ENCODE results near the gene SPAG4. TPM values are rescaled to one million over a fixed set of nuclear protein-coding genes. Genes with fewer than 3 reads are reported as not detected.

SPAG4 gene
- total RNA-seq, 1 donor from 2014 or later, result 1.4 TPM

DNA sequence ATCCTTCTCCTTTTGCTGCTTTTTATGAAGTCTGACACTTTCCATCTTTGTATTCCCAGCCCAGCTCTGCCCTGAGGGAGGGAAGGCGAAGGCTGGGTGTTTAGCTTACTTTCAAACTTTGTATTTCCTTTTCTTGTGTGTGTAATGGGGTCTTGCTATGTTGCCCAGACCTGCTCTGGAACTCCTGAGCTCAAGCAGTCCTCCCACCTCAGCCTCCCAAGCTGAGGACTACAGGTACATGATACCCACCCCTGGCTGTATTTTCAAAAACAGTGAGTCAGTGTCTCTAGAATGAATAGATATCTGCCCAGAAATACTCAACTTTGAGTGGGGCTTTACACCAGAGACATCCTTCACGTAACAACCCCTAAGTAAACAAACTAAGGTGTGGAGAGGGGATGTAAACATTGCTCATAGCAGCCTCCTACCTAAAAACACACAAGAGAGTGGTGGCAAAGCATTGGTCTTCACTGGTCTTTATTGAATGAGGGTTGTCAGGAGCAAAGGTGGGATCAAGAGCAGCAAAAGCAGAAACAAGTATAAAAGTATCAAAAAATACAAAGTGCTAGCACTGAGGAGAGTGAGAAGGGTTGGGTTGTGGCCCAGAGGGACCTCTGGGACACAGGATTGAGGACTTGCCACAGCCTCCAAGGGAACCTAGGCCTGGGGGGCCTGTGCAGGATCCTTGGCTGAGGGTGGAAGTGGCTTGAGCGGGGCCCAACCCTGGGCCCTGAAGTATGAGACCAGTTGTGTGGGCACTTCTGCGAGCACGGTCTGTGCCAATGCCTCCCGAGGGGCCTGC lies 10.2 kb downstream of the SPAG4 start:
- no peak for DNase-seq

DNA sequence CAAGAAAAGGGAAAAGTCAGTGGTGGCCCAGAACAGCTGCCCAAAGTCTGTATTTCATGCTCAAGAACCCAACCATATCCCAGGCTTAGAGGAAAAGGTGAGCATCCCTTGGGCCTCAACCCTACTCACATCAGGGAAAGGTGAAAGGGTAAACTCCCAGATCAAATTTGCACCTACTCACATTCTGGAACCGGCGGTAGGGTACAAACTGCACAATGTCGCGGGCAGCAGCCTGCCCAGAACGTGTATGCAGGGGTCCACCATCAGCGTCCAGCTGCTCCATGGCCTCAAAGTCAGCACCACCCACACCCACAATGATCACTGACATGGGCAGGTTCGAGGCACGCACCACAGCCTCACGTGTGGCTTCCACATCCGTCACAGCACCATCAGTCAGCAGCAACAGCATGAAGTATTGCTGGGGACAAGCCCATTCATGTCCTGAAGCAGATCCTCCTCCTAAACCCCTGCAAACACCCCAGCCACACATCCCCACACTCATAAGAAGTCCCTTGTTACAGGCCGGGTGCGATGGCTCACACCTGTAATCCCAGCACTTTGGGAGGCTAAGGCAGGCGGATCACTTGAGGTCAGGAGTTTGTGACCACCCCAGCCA lies 10.9 kb downstream of the SPAG4 start:
- DNase-seq, result no peak

DNA sequence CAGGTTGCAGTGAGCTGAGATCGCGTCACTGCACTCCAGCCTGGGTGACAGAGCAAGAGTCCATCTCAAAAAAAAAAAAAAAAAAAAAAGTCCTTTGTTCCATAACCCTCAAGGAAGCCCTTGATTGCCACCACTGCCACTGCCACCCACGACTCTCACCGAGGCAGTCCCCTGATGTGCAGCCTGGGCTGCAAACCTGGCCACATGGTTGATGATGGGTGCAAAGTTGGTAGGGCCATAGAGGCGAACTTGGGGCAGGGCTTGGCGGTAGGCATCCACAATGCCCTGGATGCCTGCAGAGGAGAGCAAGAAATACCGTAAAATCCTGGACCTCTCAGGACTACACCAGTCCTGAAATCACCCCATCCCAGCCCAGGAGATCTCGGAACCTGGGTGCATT lies 11.5 kb downstream of the SPAG4 start:
- no peak for DNase-seq

DNA sequence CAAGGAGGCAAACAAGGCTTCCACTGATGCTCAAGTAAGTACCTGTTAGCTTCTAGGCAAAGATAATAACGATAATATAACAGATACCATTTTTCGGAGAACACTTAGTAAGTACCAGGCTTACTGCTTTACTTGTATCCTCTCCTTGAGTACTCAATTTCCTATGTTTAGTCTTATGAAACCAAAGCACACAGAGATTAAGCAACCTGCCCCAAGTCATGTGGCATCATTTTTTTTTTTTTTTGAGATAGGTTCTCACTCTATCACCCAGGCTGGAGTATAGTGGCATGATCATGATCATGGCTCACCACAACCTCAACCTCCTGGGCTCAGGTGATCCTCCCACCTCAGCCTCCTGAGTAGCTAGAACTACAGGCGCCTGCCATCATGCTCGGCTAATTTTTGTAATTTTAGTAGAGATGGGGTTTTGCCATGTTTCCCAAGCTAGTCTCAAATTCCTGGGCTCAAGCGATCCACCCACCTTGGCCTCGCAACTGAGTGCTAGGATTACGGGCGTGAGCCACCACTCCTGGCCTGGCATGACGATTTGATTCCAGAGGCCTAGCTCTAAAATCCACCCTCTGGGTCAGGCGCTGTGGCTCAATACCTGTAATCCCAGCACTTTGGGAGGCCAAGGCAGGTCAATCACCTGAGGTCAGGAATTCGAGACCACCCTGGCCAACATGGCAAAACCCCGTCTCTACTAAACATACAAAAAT lies 14.0 kb downstream of the SPAG4 start:
- DNase-seq, result no peak

DNA sequence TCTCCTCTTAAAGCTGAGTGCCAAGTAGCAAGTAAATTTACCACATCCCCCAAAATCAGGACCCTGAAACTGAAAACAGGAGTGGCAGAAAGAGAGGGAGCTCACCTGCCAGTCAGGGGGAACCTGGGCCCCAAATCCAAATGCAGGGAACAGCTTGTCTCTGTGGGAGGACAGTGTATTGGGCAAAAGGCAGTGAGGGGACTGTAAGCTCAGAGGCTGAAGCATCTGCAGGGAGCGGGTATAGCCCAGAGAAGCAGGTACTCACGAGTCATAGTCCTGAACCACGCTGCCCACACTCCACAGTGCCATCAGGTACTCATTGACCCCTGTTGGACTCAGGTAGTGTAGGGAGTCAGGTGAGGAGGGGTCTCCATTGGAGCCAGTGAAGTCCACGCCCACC lies 15.0 kb downstream of the SPAG4 start:
- DNase-seq, result no peak

DNA sequence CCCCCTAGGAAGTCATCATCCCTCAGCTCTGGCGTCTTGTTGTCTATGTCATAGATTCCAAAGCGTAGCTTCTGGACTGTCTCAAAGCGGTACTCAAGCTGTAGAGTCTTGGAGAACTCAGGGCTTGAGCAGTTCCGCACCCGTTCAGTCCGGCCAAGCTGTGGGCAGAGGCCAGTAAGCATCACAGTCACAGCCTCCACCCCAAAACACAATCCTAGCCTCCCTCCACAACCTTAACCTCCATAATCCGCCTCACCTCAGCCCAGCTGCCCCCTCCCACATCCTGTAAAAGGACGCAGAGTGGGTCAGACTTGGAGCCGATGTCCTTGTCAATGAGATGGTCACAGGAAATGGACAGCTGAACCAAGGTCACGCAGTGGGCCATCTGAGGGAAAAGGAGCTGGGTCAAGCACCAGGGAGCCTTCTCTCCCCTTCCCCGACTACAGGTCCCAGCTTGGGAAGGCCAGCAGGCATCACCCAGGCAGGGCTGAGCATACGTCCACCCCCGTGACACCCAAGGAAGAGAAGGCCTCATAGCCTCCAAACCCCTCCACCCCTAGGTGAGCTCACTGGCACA lies 17.0 kb downstream of the SPAG4 start:
- DNase-seq, result no peak

DNA sequence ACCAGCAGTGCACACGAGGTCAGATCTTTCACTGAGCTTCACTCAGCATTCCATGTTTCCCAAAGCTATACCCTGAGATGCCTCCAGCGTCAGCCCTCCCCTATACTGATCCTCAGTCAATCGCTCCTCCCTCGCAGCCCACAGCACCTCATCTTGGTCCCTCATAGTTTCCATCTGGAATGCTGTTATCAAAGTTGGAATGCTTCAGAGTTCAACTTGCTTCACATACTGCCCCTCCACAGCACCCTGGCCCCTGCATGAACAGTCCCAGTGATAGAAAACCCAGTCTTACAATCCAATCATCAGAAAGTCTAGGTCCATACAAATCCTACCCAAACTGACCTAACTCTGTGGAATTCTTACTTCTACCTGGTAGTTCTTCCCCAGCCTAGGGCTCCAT lies 20.0 kb downstream of the SPAG4 start:
- no peak for DNase-seq

DNA sequence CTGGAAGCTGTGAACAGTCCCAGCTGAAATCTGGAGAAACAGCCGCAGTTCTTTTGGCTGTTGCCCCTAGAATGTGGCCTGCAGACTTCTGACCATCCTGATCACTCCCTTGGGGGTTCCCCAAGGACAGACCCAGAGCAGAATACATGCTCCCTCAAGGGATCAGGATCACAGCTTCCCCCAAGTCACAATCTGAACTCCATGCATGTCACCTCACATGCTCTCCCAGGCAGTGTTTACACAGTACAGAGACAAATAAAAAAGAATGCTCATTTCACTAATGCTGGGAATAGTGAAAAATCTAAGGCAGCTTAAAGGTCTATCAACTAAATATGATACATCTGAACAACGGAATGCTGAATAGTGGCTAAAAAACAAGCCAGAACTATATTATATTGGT lies 20.5 kb downstream of the SPAG4 start:
- DNase-seq, result no peak

DNA sequence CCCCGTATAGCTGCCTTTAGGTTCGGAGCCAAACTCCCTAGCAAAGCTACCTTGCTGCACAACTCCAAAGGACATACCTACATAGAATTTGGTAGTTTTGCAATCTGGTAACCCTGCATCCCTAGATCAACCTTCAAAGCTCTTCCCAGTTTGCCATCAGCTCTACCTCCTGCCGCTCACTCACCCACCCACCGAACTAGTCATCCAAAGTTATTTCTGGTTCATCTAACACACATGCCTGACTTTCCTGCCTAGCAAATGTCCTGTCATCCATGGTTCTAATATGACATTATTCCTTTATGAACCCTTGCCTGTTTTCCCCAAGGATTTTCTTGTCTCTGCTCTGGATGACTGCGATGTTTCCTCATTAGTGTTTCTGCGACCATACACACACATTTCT lies 21.6 kb downstream of the SPAG4 start:
- no peak for DNase-seq

DNA sequence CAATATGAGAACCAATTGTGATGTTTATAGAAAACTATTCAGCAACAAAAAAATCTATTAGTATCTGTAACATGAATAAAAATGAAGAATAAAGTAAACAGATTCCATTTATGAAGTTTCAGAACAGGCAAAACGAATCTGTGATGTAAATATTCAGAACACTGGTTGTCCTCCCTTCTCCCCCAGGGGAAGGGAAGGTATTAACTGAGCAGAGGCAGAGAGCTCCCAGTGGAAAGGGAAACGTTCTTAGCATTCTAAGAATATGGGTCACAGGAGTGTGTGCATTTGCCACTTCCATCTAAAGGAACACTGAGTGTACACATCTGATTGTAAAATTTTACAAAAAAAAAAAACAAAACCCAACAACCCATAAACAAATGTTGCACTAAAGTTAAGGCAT lies 23.1 kb downstream of the SPAG4 start:
- DNase-seq, result no peak

DNA sequence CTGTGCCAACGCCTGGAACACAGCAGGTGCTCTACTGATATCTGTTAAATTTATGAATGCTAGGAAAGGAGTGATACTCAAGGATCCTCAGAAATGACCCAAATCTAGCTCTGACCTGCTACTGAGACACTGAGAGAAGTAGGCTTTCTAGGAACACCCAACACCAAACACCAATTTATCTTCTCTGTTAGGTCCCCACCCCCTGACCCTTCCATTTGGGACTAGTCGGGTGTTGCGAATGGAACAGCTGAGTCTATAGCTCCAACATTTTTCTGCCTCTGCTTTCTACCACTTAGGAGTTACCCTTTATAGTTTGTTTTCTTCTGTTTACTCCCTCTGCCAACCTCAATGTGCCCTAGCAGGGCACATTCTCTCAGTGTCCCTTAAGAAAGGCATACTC lies 25.1 kb downstream of the SPAG4 start:
- no peak for DNase-seq

DNA sequence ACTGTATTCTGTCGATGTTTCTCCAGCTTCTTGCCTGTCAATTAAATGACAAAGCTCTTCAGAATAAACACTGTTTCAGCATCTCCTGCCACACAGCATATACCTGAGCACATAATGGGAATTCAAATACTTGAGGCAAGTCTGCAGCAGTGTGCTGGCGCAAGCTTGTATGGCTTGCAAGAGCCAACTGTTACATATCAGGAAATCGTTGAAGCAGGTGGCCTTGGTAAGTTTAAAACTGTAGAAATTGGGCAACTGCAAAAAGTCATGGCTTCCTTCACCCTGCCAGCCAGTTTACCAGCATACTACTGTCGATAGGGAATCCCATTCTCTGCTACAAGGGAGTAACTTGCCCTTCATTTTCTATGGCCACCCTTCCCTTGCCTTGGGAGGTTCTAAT lies 26.1 kb downstream of the SPAG4 start:
- no peak for DNase-seq

DNA sequence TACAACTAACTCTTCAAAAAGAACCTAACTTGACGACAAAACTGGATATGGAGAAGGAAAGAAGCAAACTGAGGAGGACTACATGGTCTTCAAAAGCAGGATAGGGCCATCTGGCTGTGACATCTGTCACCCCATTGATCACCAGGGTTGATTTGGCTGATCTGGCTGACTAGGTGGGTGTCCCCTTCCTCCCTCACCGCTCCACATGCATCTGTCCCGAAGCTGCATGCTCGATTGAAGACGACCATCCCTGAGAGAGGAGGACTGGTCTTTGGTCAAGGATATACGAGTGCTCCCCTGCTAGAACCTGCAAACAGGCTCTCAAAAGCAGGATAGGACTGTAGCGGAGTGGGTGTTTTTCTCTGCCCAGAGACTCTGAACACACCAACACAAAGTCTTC lies 27.4 kb downstream of the SPAG4 start:
- no peak for DNase-seq

DNA sequence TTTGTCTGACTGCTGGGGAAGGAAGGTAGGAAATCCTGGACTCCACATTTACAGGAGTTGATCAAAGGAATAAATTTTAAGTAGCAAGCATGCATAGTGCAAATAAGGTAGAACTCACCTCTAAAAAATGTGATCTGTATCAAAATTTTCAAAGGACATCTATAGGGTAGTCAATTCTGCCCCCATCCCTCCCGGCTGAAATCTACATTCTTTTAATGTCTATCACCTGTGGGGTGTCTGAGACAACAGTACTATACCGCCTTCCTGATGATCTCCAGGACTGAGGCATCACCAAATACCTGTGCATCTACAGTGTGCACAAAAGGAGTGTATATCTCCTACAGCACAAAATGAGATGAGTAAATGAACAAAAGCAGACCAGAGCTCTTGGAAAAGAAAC lies 29.2 kb downstream of the SPAG4 start:
- no peak for DNase-seq

DNA sequence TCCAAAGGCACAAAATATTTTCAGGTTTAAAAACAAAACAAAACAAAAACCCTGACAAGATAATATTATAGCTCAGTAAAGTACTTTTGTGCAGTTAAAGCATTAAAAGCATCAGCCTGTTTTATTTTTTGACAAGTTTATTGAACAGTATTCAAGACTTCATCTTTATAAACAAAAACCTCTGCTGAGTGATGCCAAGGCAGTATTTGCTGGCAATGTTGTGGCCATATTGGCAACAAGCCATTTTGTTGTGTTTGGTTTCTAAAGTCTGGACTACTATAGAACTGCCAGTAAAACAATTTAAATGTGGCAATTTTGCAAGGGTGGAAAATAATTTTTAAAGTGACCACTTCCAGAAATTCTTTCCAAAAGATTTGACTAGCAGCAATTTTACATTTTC lies 33.2 kb downstream of the SPAG4 start:
- no peak for DNase-seq

DNA sequence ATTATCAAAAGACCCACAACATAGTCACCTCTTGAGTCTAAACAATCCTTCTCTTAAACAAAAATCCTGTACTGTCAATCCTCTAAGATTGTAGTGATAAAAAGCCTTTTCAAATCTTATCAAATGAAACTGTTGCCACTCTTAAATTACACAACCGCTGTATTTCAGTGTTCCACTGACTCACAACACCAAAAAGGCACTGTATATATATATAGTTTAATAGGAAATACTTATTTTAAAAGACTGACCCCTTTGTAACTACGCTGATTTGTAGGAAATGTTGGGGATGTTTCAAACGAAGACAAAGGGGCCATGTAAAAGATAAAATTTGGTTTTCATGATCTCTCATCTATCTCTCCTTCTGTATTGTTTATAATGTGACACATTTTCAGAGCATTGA lies 35.0 kb downstream of the SPAG4 start:
- DNase-seq, result no peak

DNA sequence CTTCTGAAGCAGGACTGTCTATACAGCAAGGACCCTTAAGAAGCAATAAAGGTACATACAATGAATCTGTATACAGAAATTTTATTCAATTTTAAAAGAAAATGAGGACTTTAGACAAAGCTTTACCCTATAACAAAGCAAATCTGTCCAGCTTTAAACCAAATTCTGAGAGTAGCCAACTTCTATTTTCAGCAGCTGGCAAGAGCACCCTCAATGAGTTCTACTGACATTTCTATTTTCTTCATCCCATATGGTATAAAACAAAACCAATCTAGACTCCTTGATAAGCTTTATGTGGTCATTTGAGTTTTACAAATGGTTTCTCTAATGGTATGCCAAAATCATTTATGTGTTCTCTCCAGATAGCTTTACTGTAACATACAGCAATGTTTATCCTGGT lies 36.3 kb downstream of the SPAG4 start:
- no peak for DNase-seq

DNA sequence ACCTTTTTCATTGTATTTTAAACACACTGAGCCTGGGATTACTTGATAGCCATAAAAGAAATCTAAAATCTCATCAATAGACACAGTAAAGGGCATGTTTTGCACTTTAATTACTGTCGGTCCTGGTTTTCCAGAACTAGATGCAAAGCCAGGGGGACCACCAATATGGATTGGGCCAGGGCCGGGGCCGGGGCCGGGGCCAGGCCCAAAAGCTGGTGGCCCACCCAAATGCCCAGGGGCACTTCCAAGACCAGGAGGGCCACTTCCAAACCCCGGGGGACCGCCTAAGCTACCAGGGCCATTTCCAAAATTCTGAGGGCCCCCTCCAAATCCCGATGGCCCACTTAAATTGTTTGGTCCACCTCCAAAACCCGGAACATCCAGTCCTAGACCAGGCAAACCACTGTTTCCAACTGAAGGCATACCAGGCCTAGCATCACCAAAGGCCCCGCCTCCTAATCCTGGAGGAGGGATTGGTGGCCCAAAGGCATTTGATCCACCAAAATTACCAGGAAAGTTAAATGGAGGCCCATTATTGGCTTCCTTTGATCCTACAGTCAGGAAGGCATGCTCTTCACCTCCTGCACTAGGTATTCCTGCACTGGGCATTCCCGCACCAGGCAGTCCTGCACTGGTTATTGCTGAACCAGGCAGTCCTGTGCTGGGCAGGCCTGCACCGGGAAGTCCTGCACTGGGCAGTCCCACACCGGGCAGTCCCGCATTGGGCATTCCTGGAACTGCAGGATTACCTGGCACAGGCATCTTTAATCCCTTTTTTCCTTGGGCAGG lies 37.2 kb downstream of the SPAG4 start:
- DNase-seq, result no peak

DNA sequence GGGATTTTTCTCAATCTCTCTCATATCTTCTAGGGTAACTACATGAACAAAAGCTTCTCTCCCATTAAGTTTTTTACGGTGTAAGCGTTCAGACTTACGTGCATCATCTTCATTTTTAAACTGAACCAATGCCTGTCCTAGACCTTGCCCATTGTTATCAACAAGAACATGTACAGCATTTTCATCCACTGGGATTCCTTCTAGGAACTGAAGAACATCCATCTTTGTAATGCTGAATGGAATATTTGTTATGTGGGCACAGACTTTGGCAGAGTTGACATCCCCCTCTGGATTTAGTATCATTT lies 37.8 kb downstream of the SPAG4 start:
- no peak for DNase-seq

DNA sequence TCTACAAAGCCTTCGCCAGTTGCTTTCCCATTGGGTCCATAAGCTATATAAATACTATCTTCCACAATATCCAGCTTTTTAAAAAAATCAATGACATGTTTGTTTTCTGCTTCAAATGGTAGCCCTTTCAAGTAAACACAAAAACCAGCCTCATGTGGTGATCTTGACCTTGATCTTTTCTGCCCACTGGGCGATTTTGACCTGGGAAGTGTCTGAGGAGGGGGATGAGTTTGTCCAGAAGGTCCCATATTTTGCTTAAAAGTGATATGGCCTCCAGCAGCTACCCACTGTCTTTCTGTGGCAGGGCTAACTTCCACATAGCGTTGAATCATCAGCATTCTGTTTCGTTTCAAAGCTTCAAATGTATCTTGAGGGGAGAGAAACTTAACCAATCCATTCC lies 38.3 kb downstream of the SPAG4 start:
- no peak for DNase-seq

DNA sequence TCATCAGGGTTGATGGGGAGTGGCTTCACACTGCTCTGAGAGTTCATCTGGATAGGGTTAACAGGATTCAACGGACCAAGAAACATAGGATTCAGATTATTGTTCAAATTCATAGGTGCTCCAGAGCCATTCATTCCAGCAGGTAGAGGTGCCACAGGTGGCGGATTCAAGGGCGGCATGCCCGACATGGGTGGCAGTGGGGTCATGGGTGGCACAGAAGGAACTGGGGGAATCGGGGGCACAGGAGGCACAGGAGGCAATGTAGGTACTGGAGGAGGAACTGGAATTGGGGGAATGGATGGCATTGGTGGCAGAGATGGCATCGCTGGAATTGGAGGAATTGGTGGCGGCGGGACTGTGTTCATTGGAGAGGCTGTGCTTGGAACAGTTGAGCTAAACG lies 38.8 kb downstream of the SPAG4 start:
- no peak for DNase-seq

DNA sequence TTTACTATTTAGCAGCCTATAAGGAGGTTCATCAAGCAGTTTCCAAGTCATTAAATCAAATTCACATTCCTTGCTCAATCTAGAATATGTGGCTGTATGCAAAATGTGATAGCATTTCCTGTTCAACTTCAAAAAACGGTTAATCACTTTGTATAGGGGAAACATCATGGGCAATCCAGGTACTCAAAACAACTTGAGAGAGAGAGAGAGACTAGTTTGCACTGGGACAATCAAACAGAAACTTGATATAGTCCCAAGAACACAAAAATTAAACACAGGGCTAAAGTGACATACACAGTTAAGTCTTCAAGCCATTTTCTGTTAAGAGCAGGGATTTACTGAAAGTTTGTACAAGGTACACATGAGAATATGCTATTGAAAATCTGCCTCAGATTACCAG lies 41.6 kb downstream of the SPAG4 start:
- DNase-seq, result no peak

Data from occipital lobe (tissue), 2 donors.